SK-N-SH (cell line): Measurements from ENCODE around the gene CDK14. TPM values are rescaled to one million over a fixed set of nuclear protein-coding genes. Genes with fewer than 3 reads are reported as not detected.

Experiments used
- CTCF ChIA-PET: fragments of 300-600, 350-600 bp; formaldehyde crosslinking; extraction: SDS; loops from one replicate; lab custom pipeline; 2021; lab: Yijun Ruan, JAX
- POLR2A ChIA-PET: fragments of 350-600 bp; sonication (Branson Sonifier 250); formaldehyde crosslinking; extraction: SDS; loops from one replicate; lab custom pipeline; 2020; ENCODE audit warnings: antibody characterized with exemption, inconsistent platforms; lab: Yijun Ruan, JAX
- DNase-seq: peaks from one replicate; pipeline ENCODE4 v3.0.0; 2012
- H2AFZ ChIP-seq: fragments of 200-600 bp; sonication (generic); 2 replicates; pipeline ENCODE4 v1.8.1; 2016; ENCODE audit warnings: antibody characterized with exemption, mild to moderate bottlenecking, low read depth
- H3F3A ChIP-seq: fragments of 200-600 bp; sonication (generic); replicated peaks from 2 replicates; pipeline ENCODE3; 2016; ENCODE audit warnings: antibody characterized with exemption, mild to moderate bottlenecking; ENCODE audit not compliant: insufficient read depth
- H3K27ac ChIP-seq, 2 experiments: fragments of 200-500 bp in 1 of 2; fragments of 200-600 bp in 1 of 2; sonication (Bioruptor generic) in 1 of 2; sonication (generic), shearing (Covaris generic) in 1 of 2; 2 replicates each; pipeline versions ENCODE4 v1.5.1 to v1.6.1; 2014 to 2016; ENCODE audit warnings: low read depth in 2 of 2, inconsistent platforms in 1 of 2, low read length in 1 of 2, mild to moderate bottlenecking in 1 of 2, mixed read lengths in 1 of 2
- H3K27me3 ChIP-seq: fragments of 200-600 bp; sonication (generic), shearing (Covaris generic); 2 replicates; pipeline ENCODE4 v1.6.1; 2016; ENCODE audit warnings: mixed run types; ENCODE audit not compliant: insufficient read depth
- H3K36me3 ChIP-seq, 2 experiments: fragments of 200-500 bp in 1 of 2; fragments of 200-600 bp in 1 of 2; sonication (Bioruptor generic) in 1 of 2; sonication (generic) in 1 of 2; replicated peaks in 1 of 2; 2 replicates each; pipeline versions ENCODE3 to v1.5.1; 2014 to 2016; ENCODE audit warnings: low read length in 1 of 2, mild to moderate bottlenecking in 1 of 2; ENCODE audit not compliant: insufficient read depth in 2 of 2, control insufficient read depth in 1 of 2
- H3K4me1 ChIP-seq, 2 experiments: fragments of 200-500 bp in 1 of 2; fragments of 200-600 bp in 1 of 2; sonication (Bioruptor generic) in 1 of 2; sonication (generic), shearing (Covaris generic) in 1 of 2; 2 replicates each; pipeline versions ENCODE4 v1.5.1 to v1.6.1; 2014 to 2016; ENCODE audit warnings: low read depth in 1 of 2, low read length in 1 of 2, mixed run types in 1 of 2; ENCODE audit not compliant: insufficient read depth in 2 of 2, control insufficient read depth in 1 of 2
- H3K4me2 ChIP-seq: fragments of 200-600 bp; sonication (generic), shearing (Covaris generic); 2 replicates; pipeline ENCODE4 v1.6.1; 2017; ENCODE audit warnings: mixed run types
- H3K4me3 ChIP-seq, 2 experiments: fragments of 200-500 bp in 1 of 2; fragments of 200-600 bp in 1 of 2; sonication (Bioruptor generic) in 1 of 2; sonication (generic), shearing (Covaris generic) in 1 of 2; 2 replicates each; pipeline versions ENCODE4 v1.5.1 to v1.8.1; 2014 to 2016; ENCODE audit warnings: low read depth in 2 of 2, inconsistent platforms in 1 of 2, low read length in 1 of 2, mild to moderate bottlenecking in 1 of 2, mixed read lengths in 1 of 2, moderate library complexity in 1 of 2
- H3K79me2 ChIP-seq: fragments of 200-600 bp; sonication (generic); 2 replicates; pipeline ENCODE4 v1.8.1; 2017; ENCODE audit warnings: mild to moderate bottlenecking; ENCODE audit not compliant: insufficient read depth
- H3K9ac ChIP-seq: fragments of 200-600 bp; sonication (generic); 2 replicates; pipeline ENCODE4 v1.6.1; 2017; ENCODE audit warnings: mixed run types
- H3K9me2 ChIP-seq: fragments of 200-600 bp; sonication (generic); 2 replicates; pipeline ENCODE4 v1.6.1; 2017; ENCODE audit warnings: mixed run types
- H3K9me3 ChIP-seq: fragments of 200-600 bp; sonication (generic); 2 replicates; pipeline ENCODE4 v1.6.1; 2017; ENCODE audit warnings: mixed run types, mild to moderate bottlenecking, moderate library complexity
- H4K20me1 ChIP-seq: fragments of 200-600 bp; sonication (generic); 2 replicates; pipeline ENCODE4 v1.6.1; 2017; ENCODE audit warnings: mild to moderate bottlenecking, mixed run types; ENCODE audit not compliant: insufficient read depth
- CHD2 ChIP-seq: fragments of 150-350 bp; IDR thresholded peaks from 2 replicates; pipeline ENCODE4 v1.6.1; 2018; ENCODE audit warnings: low read length; ENCODE audit not compliant: partially characterized antibody
- EP300 ChIP-seq, 2 experiments: IDR thresholded peaks; 2 replicates each; pipeline versions ENCODE4 v1.4.0 to v1.6.1; 2012; ENCODE audit warnings: borderline replicate concordance in 1 of 2, low read depth in 1 of 2, low read length in 1 of 2
- EZH2phosphoT487 ChIP-seq: fragments of 200-600 bp; sonication (generic); IDR thresholded peaks from 2 replicates; pipeline ENCODE4 v1.6.1; 2017; ENCODE audit warnings: low read depth, mixed run types, mild to moderate bottlenecking, antibody characterized with exemption, moderate library complexity, borderline replicate concordance
- FOXJ3 ChIP-seq: sonication (generic); formaldehyde crosslinking; IDR thresholded peaks from 2 replicates; pipeline ENCODE4 v1.5.1; 2020; ENCODE audit warnings: mild to moderate bottlenecking, missing genetic modification reagents
- FOXM1 ChIP-seq: IDR thresholded peaks from 2 replicates; pipeline ENCODE4 v1.4.0; 2012; ENCODE audit warnings: low read depth, mild to moderate bottlenecking
- MXI1 ChIP-seq: IDR thresholded peaks from 2 replicates; pipeline ENCODE4 v1.6.1; 2012; ENCODE audit warnings: mild to moderate bottlenecking, low read depth, low read length, improper control_type of control experiment
- NFIC ChIP-seq: IDR thresholded peaks from 2 replicates; pipeline ENCODE4 v1.4.0; 2012; ENCODE audit warnings: borderline replicate concordance
- NRF1 ChIP-seq: IDR thresholded peaks from 2 replicates; pipeline ENCODE4 v1.6.1; 2012; ENCODE audit warnings: low read depth, mild to moderate bottlenecking, low read length
- POLR2AphosphoS5 ChIP-seq: IDR thresholded peaks from 2 replicates; pipeline ENCODE4 v1.6.1; 2012; ENCODE audit warnings: low read depth, low read length
- RAD21 ChIP-seq: IDR thresholded peaks from 2 replicates; pipeline ENCODE4 v1.6.1; 2012; ENCODE audit warnings: mild to moderate bottlenecking, low read length
- RCOR1 ChIP-seq: fragments of 150-350 bp; IDR thresholded peaks from 2 replicates; pipeline ENCODE4 v1.6.1; 2017; ENCODE audit warnings: antibody characterized with exemption, low read length
- SMC3 ChIP-seq: IDR thresholded peaks from 2 replicates; pipeline ENCODE4 v1.6.1; 2012; ENCODE audit warnings: low read depth, low read length, improper control_type of control experiment
- TCF12 ChIP-seq: IDR thresholded peaks from 2 replicates; pipeline ENCODE4 v1.4.0; 2012
- TEAD4 ChIP-seq: IDR thresholded peaks from 2 replicates; pipeline ENCODE4 v1.4.0; 2012; ENCODE audit warnings: mild to moderate bottlenecking, borderline replicate concordance; ENCODE audit not compliant: insufficient read depth
- YY1 ChIP-seq: IDR thresholded peaks from 2 replicates; pipeline ENCODE4 v1.4.0; 2012; ENCODE audit warnings: low read depth, mild to moderate bottlenecking
- WGBS: methylation state at CpG from one replicate; pipeline ENCODE4 v1.1.6; 2017; ENCODE audit warnings: low lambda C conversion rate; 5-methylcytosine and 5-hydroxymethylcytosine counted together
- polyA plus RNA-seq, 3 experiments: library from polyadenylated mRNA; depleted of rRNA; stranded (reverse); fragments of >200 nt; gene quantifications; 2 replicates each; pipeline ENCODE4 v1.2.3, GENCODE V29; 2012
- TF ChIP-seq, protein P1 (sequence below): fragments of 200-600 bp; sonication (generic); IDR thresholded peaks from 2 replicates; pipeline ENCODE4 v1.6.1; 2017; ENCODE audit warnings: antibody characterized with exemption, mild to moderate bottlenecking, moderate library complexity
- TF ChIP-seq, protein P2 (sequence below): IDR thresholded peaks from 2 replicates; pipeline ENCODE4 v1.4.0; 2012; ENCODE audit warnings: low read depth
- TF ChIP-seq, protein P3 (sequence below): fragments of 150-350 bp; IDR thresholded peaks from 2 replicates; pipeline ENCODE4 v1.6.1; 2016; ENCODE audit warnings: mild to moderate bottlenecking, low read depth, low read length
- TF ChIP-seq, protein P4 (sequence below): IDR thresholded peaks from 2 replicates; pipeline ENCODE4 v1.4.0; 2012; ENCODE audit warnings: low read depth, borderline replicate concordance

The CDK14 gene
- polyA plus RNA-seq, 1 of the 3 experiments (the other 2 are of a cell fraction) = 13.9 TPM

DNA sequence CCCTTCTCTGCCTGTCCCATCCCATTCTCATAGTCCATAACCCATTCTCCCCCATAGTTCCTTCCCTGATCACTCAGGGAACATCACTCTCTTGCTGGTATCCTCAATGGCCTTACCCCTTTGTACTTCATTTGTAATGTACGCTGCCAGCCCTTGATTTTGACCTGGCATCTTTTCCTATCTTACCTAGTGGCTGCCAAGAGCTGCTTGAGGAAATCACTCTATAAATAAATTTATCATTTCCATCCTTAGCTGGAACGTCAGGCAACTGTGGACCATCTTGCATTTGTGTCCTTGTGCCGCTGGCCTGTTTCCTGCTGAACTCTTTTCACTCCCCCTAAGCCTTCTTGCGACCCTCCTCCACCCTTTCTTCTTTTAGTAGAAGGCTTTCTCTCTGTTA lies 14.0 kb downstream of the CDK14 start:
- TF ChIP-seq YY1 = no peak
- no peak for TF ChIP-seq CHD2
- TF ChIP-seq RAD21 = no peak
- TF ChIP-seq EZH2phosphoT487 = no peak
- no peak for TF ChIP-seq TEAD4
- TF ChIP-seq MXI1 = no peak
- no peak for TF ChIP-seq NRF1
- no peak for TF ChIP-seq RCOR1
- no peak for TF ChIP-seq EP300 (IDR thresholded peaks at IDR 0.05; ENCODE audit: borderline replicate concordance in 1 of 2, low read depth in 1 of 2, low read length in 1 of 2)
- TF ChIP-seq, protein P1, sequence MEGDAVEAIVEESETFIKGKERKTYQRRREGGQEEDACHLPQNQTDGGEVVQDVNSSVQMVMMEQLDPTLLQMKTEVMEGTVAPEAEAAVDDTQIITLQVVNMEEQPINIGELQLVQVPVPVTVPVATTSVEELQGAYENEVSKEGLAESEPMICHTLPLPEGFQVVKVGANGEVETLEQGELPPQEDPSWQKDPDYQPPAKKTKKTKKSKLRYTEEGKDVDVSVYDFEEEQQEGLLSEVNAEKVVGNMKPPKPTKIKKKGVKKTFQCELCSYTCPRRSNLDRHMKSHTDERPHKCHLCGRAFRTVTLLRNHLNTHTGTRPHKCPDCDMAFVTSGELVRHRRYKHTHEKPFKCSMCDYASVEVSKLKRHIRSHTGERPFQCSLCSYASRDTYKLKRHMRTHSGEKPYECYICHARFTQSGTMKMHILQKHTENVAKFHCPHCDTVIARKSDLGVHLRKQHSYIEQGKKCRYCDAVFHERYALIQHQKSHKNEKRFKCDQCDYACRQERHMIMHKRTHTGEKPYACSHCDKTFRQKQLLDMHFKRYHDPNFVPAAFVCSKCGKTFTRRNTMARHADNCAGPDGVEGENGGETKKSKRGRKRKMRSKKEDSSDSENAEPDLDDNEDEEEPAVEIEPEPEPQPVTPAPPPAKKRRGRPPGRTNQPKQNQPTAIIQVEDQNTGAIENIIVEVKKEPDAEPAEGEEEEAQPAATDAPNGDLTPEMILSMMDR = no peak
- TF ChIP-seq, protein P2, sequence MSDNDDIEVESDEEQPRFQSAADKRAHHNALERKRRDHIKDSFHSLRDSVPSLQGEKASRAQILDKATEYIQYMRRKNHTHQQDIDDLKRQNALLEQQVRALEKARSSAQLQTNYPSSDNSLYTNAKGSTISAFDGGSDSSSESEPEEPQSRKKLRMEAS = no peak
- TF ChIP-seq, protein P3, sequence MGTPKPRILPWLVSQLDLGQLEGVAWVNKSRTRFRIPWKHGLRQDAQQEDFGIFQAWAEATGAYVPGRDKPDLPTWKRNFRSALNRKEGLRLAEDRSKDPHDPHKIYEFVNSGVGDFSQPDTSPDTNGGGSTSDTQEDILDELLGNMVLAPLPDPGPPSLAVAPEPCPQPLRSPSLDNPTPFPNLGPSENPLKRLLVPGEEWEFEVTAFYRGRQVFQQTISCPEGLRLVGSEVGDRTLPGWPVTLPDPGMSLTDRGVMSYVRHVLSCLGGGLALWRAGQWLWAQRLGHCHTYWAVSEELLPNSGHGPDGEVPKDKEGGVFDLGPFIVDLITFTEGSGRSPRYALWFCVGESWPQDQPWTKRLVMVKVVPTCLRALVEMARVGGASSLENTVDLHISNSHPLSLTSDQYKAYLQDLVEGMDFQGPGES = no peak
- no peak for TF ChIP-seq TCF12
- TF ChIP-seq SMC3 = no peak
- no peak for TF ChIP-seq FOXM1
- TF ChIP-seq NFIC = no peak
- no peak for TF ChIP-seq POLR2AphosphoS5
- TF ChIP-seq, protein P4, sequence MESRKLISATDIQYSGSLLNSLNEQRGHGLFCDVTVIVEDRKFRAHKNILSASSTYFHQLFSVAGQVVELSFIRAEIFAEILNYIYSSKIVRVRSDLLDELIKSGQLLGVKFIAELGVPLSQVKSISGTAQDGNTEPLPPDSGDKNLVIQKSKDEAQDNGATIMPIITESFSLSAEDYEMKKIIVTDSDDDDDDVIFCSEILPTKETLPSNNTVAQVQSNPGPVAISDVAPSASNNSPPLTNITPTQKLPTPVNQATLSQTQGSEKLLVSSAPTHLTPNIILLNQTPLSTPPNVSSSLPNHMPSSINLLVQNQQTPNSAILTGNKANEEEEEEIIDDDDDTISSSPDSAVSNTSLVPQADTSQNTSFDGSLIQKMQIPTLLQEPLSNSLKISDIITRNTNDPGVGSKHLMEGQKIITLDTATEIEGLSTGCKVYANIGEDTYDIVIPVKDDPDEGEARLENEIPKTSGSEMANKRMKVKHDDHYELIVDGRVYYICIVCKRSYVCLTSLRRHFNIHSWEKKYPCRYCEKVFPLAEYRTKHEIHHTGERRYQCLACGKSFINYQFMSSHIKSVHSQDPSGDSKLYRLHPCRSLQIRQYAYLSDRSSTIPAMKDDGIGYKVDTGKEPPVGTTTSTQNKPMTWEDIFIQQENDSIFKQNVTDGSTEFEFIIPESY = no peak
- no peak for TF ChIP-seq FOXJ3 (CRISPR knock-in tag)
- Histone ChIP-seq H3F3A (peaks cover 15% of the 10 kb centered on the region), H4K20me1 (peaks cover 46% of the 10 kb centered on the region), H3K4me2 (no peak overlapping the region), H3K9me2 (no peaks in the 10 kb centered on the region), H3K36me3 (peaks cover 0 to 28% of the 10 kb centered on the region in 2 experiments), H3K27me3 (no peaks in the 10 kb centered on the region), H3K79me2 (peaks cover 98% of the 10 kb centered on the region), H3K9ac (no peak overlapping the region), H3K4me3 (no peak overlapping the region), H2AFZ (no peak overlapping the region), H3K9me3 (peaks cover 4% of the 10 kb centered on the region), H3K27ac (no peak overlapping the region), H3K4me1 (peaks cover 9 to 16% of the 10 kb centered on the region in 2 experiments; a peak in 3 of 4 replicates)
- no peak for DNase-seq
- POLR2A ChIA-PET = no interaction called here
- CTCF ChIA-PET = interaction anchor here (0.8 to 6.4 kb wide), 4 partner anchors 13 to 19 kb away, joined by 4 to 38 read pairs (median 9); partner anchors contain the start of gene CDK14
- 80% methylated on average over 4 of the region's 4 CpGs for WGBS
